GM21515 (cell line): ENCODE results near the gene VAX1.
"Not testable (repeated sequence)": the region's sequence is repeated elsewhere in the genome, so short reads cannot be mapped to it uniquely, and the experiment has no call there.

Experiments used
- ATAC-seq: cut with Tn5 transposase; IDR thresholded peaks from one replicate; pipeline ENCODE4 v1.9.1; 2021; ENCODE audit not compliant: unreplicated experiment

VAX1 gene, protein sequence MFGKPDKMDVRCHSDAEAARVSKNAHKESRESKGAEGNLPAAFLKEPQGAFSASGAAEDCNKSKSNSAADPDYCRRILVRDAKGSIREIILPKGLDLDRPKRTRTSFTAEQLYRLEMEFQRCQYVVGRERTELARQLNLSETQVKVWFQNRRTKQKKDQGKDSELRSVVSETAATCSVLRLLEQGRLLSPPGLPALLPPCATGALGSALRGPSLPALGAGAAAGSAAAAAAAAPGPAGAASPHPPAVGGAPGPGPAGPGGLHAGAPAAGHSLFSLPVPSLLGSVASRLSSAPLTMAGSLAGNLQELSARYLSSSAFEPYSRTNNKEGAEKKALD

DNA sequence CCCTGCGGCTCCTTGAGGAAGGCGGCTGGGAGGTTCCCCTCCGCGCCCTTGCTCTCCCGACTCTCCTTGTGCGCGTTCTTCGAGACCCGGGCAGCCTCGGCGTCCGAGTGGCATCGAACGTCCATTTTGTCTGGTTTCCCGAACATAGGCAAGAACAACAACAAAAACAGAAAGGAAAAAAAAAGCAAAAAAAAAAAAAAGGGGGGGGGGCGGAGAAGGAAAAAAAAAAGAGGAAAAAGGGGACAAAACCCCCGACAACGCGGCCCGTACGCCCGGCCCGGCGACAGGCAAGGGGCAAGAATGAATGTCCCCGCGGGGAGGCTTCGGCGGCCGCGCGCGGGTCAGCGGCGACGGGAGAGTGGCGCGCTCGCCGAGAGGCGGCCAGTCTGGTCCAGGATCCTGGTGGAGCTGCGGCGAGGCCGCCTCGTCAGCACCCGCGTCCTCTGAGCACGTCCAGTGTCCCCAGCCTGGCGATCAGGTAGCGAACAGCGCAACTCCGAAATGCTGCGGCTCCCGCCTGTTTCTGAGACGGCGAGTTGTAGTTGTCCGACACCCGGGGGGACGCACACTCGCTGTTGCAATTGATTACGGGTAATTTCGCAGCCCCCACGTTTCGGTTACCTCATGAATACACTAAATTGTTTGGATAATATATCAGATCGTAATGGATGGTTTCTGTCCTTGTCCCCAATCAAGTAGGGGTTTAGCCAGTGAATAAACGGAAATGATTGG lies at the start of gene VAX1:
VAX1 (minus strand) TSS at position 360 of the 732 bp plus-strand sequence; CDS start at position 146, 214 bp downstream.
- no peak for ATAC-seq

DNA sequence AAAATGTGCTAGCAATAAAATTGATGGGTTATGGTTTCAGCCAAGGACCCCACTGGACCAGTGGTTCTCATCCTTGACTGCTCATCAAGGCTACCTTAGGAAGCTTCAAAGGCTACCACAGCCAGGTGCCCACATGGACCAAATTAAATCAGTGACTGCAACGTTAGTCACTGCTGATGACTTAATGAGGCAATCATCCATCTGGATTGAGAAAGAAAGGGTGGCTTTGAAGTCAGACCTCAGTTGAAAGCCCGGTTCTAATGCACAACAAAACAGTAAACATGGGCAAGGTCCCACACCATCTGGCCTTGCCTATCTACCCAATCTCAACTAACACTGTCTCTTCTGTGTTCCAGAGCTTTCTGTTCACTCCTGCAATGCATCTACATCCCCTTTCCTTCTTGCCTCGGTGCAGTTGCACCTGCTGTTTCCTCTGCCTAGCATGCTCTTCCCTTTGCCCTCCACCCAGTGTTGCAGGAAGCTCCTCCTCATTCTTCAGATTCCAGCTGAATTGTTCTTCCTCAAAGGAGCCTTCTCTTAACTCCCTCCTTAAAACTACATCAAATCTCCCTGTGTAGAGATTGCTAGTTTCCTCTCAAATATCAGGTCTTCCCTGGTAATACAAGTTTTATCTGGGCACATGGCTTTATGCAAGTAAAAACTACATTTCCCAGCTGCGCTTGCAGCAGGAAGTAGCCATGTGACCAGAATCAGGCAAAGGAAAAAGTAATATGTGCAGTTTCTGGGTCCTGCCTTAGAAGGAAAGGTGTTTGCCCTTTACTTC lies 49.0 kb upstream of the VAX1 start:
- ATAC-seq, result no peak

DNA sequence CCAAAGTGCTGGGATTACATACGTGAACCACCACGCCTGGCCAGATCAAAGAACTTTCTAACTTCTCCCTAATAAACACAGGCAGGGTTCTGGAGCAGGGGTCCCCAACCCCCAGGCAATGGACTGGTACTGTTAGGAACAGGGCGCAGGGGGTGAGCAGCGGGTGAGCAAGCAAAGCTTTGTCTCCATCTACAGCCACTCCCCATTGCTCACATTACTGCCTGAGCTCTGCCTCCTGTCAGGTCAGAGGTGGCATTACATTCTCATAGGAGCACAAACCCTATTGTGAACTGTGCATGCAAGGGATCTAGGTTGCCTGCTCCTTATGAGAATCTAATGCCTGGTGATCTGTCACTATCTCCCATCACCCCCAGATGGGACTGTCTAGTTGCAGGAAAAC lies 47.7 kb upstream of the VAX1 start:
- not testable (repeated sequence) for ATAC-seq

DNA sequence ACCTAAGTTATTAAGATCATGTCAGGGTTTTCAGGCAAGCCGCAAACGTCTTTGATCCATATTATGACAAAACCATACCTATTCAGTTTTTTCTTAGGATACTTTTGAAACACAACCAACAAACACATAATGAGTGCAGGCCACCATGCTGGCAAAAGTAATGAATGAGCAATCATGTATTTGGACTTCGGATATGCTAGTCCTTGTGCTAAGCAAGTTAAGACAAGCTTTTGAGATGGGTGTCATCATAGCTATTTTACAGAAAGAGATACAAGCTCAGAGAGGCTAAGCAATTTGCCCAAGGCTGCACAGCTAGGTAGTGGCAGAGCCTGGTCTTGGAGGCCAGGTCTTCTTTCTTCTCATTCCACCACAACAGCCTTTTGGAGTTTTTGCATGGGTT lies 46.8 kb upstream of the VAX1 start:
- ATAC-seq, result no peak

DNA sequence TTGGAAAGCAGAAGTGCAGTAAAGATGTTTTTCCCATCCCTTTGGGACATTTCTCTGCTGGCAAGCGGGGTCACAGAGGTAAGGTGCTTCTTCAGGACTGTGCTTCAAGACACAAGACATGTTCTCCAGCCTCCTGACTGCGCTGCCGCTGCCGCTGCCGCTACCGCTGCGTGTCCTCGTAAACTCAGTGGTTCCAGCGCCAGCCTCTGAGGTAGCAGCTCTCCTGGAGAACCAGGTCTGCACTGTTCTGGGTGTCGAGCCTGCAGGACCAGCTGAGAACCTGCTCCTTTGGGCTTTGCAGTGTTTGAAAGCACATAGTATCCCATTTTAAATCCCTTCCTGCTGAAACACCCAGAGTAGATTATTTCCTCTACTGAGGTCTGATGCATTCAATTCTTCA lies 46.2 kb upstream of the VAX1 start:
- ATAC-seq, result no peak

DNA sequence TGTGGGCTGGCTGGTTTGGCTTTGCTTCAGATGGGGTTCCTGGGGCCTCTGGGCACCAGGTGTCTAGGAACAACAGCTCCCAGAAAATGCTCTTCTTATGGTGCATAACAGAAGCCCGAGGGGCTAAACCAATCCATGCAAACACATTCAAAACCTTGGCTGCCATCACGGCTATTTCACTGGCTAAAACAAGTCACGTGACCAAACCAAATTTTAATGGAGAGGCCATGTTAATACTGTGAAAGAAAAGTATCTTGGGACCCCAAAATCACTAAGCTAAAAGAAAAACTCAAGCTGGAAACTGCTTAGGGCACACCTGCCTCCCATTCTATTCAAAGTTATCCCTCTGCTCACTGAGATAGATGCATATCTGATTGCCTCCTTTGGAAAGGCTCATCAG lies 40.1 kb upstream of the VAX1 start:
- ATAC-seq, result no peak

DNA sequence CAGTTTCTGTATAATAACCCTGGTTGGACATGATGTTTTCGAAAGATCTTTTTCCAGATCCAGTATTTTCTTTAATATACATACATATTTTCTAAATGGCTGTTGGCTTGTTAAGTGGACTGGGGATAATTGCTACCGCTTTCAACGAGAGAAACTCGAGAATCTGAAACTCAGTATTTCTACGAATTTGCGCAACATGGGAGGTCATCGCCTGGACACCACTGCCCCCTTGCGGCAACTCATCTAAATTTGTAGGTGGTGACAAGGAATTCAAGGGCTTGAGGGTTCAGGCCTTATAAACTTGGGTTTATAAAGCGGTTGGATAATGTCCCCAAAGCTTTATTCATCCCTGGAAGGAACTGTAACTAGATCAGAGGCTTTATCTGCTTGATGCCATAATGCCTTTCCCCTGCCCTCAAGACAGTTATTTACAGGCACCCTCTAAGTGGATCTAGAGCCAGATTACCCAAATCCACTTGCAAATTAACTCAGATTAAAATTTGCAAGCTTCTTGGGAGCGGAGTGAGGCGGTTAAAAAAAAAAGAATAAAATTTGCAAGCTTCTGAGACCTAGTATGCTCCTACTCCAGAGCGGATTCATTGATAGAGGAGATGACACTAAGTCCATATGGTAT lies 37.9 kb upstream of the VAX1 start:
- ATAC-seq, result peak; percentile 65

DNA sequence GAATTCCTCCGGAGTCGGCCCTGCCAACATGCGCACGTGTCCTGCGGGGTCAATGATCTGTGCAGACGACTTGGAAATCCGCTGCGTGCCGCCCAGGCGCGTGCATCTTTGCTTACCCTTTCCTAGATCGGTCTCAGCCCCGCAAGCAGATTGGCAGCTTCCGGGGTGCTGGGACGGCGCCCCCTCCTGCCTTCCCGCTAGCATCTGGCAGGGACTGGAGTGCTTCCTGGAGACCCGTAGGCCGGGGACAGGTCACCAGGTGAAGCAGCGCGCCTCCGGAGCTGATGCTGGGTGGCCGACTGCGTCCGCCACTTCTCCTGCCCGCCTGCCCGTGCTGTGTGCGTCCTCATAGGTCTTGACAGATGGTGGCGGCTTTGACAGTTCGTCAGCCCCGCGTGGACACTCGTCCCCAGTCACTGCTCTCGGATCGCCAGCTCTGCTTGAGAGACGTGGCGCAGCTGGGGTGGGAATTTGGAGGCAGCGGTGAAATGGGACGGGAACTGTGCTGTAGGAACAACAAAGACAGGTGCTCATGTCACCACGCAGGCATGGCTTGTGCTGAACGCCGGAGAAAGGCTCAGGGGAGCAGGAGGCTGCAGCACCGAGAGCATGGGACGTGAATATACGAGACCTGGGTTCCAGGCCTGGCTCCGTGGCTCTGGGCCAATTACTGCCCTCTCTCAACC lies 37.3 kb upstream of the VAX1 start:
- ATAC-seq, result peak; percentile 43

DNA sequence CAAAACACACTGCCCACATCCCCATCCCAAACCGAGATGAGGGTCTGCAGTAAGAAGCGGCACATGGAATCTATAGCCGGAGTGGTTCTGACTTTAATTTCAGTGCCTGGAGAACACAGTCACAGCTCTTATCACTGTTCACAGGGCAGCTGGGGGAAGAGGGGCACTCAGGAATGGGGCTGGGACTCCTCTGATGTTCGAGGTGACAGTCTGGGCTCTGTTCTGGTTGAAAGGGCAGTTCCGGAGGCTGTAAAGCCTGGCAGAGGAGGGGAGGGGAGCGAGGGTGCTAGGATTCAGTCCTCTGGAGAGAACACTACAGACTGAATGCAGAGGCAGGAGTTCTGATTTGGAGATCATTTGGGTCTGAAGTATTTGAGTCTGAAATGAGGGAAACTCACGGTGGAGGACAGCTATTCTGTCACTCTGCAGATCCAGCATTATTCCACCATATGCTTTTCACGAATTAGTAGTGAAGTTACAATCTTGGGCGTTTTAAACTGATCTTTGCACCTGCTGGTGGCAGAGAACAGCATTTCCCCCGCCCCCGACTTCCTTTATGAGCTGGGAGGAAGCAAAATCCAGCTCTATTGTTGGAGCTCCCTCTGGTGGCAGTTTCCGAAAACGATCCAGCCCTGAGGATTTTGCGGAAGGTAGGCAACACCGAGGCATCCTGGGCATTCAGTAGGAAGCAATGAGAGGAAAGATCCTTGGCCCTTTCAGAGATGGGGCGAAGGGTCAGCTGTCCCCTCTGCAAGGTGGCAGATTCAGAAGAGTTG lies 36.6 kb upstream of the VAX1 start:
- ATAC-seq, result peak; percentile 86

DNA sequence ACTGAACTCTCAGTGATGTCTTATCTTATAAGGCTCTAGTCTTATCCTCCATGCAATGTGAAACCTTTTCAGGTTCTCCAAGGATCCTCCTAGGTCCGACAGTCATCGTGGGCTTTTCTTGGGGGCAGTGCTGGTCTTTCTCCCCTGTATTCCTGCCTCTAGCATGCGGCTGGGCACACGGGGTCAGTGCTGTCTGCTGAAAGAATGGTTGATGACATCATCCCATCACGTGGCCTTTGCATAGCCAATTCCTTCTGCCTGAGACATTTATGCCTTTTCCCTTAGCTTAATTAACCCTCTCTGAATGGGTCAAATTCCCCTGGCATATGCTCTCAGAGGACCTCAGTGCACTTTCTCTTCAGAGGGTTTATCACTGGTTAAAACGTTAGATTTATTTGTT lies 32.2 kb upstream of the VAX1 start:
- no peak for ATAC-seq

DNA sequence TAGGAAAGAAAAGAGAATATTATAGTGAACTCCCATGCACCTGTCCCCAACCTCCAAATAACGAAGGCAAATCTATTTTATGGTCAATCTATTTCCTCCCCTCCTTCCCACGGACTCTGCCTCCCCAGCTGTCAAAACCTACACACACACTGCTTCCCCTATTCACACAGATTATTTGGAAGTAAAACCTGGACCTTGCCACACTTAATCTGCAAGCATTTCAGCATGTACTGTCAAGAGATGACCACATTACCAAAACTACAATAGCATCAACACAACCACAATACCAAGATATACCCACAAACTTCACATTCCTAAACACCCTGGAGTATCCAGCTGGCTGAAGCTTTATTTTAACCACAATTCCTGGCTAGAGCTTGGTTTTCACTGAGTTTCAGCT lies 31.4 kb upstream of the VAX1 start:
- ATAC-seq, result no peak

DNA sequence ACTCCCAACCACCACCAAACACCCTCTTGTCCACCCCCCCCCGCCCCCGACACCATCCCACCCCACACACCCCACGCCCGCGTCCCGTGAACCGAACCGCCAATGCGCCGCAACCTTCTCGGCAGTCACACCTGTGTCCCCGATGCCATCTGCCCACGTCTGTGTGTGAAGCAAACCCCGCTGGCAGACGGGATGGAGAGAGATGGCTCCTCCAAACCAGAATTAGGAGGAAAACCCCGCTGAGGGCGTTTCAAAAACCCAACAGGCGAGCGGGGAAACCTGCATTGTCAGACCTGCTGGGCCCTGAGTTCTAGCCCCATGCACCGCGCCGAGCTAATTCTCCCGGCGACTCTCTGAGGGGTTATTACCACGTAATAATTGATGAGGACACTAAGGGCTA lies 30.7 kb upstream of the VAX1 start:
- no peak for ATAC-seq

DNA sequence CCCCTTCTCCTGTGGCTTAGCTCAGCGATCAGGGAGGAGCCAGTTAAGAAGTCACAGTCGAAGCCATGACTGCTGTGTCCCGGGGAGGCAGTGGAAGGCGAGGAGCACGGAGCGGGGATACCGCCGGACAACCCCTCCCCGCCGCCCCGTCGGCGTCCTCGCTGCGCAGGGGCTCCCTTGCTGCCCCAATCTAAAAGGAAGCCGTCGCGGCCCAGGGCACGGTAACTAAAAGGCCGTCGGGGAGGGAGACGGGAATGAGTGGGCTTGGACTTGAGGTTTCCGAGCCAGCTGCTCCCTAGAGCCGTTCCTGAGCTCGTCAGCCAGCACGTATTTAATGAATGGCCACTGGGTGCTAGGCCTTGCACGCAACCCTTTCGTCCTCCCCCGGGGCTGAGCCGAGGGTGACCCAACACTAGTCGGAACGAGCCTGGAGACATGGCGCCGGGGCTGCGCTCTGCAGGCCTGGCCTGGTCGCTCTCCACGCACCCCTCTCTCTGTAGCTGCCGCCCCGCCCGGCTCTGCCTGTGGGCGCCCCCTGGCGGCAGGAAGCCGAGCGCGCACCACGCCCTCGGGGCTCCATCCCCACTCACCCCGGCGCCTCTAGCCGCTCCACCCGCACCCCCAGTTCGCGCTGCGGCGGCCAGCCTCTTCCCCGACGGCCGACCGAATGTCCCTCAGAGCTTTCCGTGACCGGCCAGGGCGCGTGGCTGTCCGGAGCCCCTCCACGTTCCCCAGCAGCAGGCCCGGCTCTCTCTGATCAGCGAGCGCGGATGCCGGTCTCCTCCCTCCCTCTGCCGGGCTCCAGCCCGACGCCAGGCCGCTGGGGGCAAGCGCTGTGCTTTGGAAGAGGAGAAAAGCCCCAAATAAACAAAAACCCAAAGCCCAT lies 30.0 kb upstream of the VAX1 start:
- ATAC-seq, result peak; percentile 86

DNA sequence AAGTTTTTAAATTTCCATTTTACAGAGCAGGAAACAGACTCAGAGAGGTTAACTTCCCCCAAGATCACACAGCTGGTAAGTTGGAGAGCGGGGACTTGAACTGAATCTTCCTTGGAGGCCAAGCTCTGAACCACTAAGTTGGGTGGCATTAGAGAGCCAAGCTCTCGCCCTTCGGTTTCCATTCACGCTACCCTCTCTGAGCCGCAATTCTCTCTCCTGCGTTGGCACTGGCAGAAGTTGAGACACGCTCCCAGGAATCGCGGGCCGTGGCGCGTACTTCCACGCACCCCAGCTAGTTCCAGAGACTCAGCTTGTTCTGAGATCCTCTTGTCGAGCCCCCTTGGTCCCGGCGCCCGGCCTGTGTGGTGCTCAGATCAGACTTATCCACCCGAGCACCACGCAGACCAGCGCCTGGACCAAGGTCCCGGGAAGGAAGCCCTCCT lies 29.3 kb upstream of the VAX1 start:
- ATAC-seq, result no peak

DNA sequence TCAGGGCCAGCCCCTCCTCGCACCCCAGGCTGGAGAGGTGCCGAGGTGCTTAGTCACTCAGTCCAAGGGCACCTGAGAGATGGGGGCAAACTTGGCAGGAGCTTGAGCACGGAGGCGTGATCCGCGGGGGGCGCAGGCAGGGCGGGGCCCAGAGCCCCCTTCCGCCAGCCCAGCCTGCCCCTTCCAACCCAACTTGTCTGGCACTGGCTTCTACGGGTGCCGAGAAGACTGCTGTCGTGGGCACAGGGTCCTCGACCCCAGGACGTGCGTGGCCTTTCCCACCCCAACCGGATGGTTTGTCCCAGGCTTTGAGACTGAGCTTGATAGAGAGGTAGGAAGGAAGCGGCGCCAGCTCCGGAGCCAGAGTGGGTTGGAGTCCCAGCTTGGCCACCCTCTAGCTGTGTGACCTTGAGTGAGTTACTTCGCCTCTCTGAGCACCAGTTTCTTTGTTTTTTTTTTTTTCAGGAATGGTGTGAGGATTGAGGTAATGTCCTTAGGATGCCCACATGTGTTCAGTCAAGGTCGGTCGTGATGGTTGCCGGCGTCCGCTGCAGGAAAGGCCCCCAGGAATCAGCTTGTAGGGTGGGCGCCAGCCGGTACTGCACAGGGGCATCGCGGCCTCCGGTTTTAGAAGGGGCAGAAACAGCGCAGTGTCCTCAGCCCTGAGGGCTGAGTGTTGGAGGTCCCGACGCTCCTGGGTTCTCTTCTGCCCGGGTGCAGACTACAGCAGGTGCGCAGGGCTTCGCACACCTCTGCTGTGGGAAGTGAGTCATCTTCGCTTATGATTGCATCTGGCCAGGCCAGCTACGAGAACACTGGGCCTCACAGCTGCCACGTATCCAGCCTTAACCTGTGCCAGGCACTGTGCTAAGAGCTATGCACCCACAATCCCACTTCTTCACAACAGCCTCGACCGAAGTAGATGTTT lies 28.6 kb upstream of the VAX1 start:
- ATAC-seq, result no peak

DNA sequence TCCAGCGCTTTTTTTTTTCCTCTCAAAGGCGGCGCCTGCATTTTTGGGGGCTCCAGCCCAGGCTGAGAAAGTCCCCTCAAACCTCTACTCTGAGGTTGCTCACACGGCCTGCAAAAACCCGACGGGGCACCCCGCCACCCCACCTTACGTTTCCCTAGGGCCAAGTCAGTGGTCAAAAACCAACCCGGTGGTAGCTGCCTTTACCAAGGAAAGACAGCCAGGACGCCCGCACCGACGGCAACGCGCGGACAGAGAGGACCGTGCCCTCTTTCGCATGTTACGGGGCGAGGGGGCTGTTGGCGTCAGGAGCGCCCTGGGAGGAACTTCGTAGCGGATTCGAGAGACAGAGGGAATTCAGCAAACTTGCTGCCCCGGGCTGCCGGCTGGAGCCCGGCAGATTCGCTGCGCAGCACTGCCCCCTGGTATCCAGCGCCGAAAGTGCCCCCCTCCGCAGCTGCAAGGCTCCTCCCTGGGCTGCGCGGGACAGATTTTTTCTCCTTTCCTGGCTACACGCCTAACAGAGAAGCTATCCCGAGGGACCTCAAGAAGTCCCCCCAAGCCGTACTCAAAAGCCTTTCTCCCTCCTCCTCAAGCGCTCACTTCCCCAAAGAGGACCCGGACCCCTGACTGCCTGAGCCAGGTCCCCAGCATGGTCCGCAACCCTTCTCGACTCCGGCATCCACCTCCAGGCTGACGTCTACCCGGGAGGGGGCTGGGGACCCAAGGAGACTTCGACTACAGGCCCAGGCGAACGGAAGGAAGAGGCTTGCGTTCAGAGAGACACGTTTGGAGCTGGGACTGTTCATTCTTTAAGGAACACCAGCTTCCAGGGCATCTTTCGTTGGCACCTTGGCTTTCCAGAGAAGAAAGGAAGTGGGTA lies 27.7 kb upstream of the VAX1 start:
- ATAC-seq, result no peak
